Right ventricle myocardium superior (tissue), 1 donor: Measurements from ENCODE around the gene RNASE9. TPM values are rescaled to one million over a fixed set of nuclear protein-coding genes. Genes with fewer than 3 reads are reported as not detected.
A peak's percentile ranks its signal among the peaks of the same experiment; 100 is the strongest.
"Not testable (repeated sequence)": the region's sequence is repeated elsewhere in the genome, so short reads cannot be mapped to it uniquely, and the experiment has no call there.

Source experiments
- ATAC-seq: fragments of 200-7000 bp; cut with Tn5 transposase; one replicate; pipeline ENCODE4 v1.9.1; 2020; ENCODE audit warnings: mild to moderate bottlenecking; ENCODE audit not compliant: poor library complexity
- DNase-seq: peaks from one replicate; pipeline ENCODE4 v3.0.0-alpha.2; 2020
- intact Hi-C: fragments of 100-400 bp; cut with DNase I; formaldehyde crosslinking; loops from one replicate; pipeline ENCODE4 v1.11.2; 2022
- total RNA-seq: library from RNA; stranded (reverse); fragmentation: NEBNext Ultra II Directional; extraction: Animal tissue kit (Norgen Biotek cat#: 25700); gene quantifications from one replicate; pipeline ENCODE4 v1.2.1, GENCODE V29; 2021
- donor health status: DM: no; HTN: yes; CAD: no; lungs with severe emphysema.

The RNASE9 gene
- total RNA-seq, 1 donor from 2014 or later: not detected

- DNase-seq (no peak), ATAC-seq (no peak)
- intact Hi-C loops: no loop called here
These were observed 14.0 kb downstream of the RNASE9 start for GRCh38 chr14:20546877-20547276.

- intact Hi-C loops: no loop called here
- ATAC-seq (no peak), DNase-seq (no peak)
These were observed 20.9 kb downstream of the RNASE9 start for GRCh38 chr14:20539906-20540305.

- intact Hi-C loops: no loop called here
- no peak for ATAC-seq
- DNase-seq: peak; percentile 78
These were observed 29.9 kb downstream of the RNASE9 start for GRCh38 chr14:20530771-20531571.

GRCh38 chr14:20529806-20530205, 31.0 kb downstream of the RNASE9 start:
- DNase-seq (no peak), ATAC-seq (no peak)
- intact Hi-C loops: no loop called here

GRCh38 chr14:20524027-20524426, 36.8 kb downstream of the RNASE9 start:
- intact Hi-C loops: no loop called here
- DNase-seq (no peak), ATAC-seq (no peak)

- ATAC-seq (no peak), DNase-seq (no peak)
- intact Hi-C loops: no loop called here
These were observed 38.5 kb downstream of the RNASE9 start for GRCh38 chr14:20522332-20522731.

- intact Hi-C loops: no loop called here
- no peak for ATAC-seq
- DNase-seq: no peak
These were observed 43.9 kb downstream of the RNASE9 start for GRCh38 chr14:20516921-20517320.

GRCh38 chr14:20515846-20516245, 45.0 kb downstream of the RNASE9 start:
- ATAC-seq (no peak), DNase-seq (no peak)
- intact Hi-C loops: no loop called here

- intact Hi-C loops: no loop called here
- no peak for DNase-seq
- no peak for ATAC-seq
These were observed 48.5 kb downstream of the RNASE9 start for GRCh38 chr14:20512177-20512905.

- no peak for ATAC-seq
- DNase-seq: no peak
- intact Hi-C loops: no loop called here
These were observed 52.5 kb downstream of the RNASE9 start for GRCh38 chr14:20508367-20508766.

GRCh38 chr14:20507537-20507936, 53.3 kb downstream of the RNASE9 start:
- DNase-seq, ATAC-seq, intact Hi-C loops: not testable (repeated sequence)

- ATAC-seq, DNase-seq, intact Hi-C loops: not testable (repeated sequence)
These were observed 54.1 kb downstream of the RNASE9 start for GRCh38 chr14:20506752-20507151.

- ATAC-seq, DNase-seq, intact Hi-C loops: not testable (repeated sequence)
These were observed 54.6 kb downstream of the RNASE9 start for GRCh38 chr14:20506276-20506675.

Other genes starting within 250 kb of the RNASE9 start
- 41.1 TPM for gene CCNB1IP1, start 227.8 kb downstream of the RNASE9 start, total RNA-seq
- 15.6 TPM for gene PARP2, start 217.4 kb downstream of the RNASE9 start, total RNA-seq
- gene TEP1, start 147.5 kb downstream of the RNASE9 start, total RNA-seq: 9.3 TPM
- gene KLHL33, start 124.9 kb downstream of the RNASE9 start, total RNA-seq: 0.70 TPM
- gene OSGEP, start 106.2 kb downstream of the RNASE9 start, total RNA-seq: 15.6 TPM
- 69.2 TPM for gene APEX1, start 105.8 kb downstream of the RNASE9 start, total RNA-seq
- gene PIP4P1, start 99.6 kb downstream of the RNASE9 start, total RNA-seq: 18.4 TPM
- gene PNP, start 91.6 kb downstream of the RNASE9 start, total RNA-seq: 6.2 TPM
- gene RNASE10, start 55.5 kb downstream of the RNASE9 start, total RNA-seq: 0.32 TPM
- not detected for gene RNASE11, start 27.0 kb upstream of the RNASE9 start, total RNA-seq
- gene RNASE12, start 30.3 kb upstream of the RNASE9 start, total RNA-seq: not detected
- not detected for gene OR6S1, start 80.6 kb upstream of the RNASE9 start, total RNA-seq
- 9.4 TPM for gene RNASE4, start 123.5 kb upstream of the RNASE9 start, total RNA-seq
- gene ANG, start 127.7 kb upstream of the RNASE9 start, total RNA-seq: 5.3 TPM
- gene EDDM3A, start 184.8 kb upstream of the RNASE9 start, total RNA-seq: not detected
- gene EDDM3B, start 207.4 kb upstream of the RNASE9 start, total RNA-seq: not detected
- 6.4 TPM for gene RNASE6, start 220.2 kb upstream of the RNASE9 start, total RNA-seq
- 317 TPM for gene RNASE1, start 241.8 kb upstream of the RNASE9 start, total RNA-seq